Stimulated activated CD4-positive, alpha-beta T cell treated with anti-CD3 and anti-CD28 coated beads, Interleukin-2, amount 100 ng/mL, for 4 hours (primary cell): ENCODE measurements around the gene PLCXD1.
"Not testable (repeated sequence)": the region's sequence is repeated elsewhere in the genome, so short reads cannot be mapped to it uniquely, and the experiment has no call there.

ENCODE experiments used
- DNase-seq: peaks from one replicate; pipeline ENCODE4 v3.0.0-alpha.2; 2020; ENCODE audit warnings: low read depth

PLCXD1 gene, protein sequence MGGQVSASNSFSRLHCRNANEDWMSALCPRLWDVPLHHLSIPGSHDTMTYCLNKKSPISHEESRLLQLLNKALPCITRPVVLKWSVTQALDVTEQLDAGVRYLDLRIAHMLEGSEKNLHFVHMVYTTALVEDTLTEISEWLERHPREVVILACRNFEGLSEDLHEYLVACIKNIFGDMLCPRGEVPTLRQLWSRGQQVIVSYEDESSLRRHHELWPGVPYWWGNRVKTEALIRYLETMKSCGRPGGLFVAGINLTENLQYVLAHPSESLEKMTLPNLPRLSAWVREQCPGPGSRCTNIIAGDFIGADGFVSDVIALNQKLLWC

DNA sequence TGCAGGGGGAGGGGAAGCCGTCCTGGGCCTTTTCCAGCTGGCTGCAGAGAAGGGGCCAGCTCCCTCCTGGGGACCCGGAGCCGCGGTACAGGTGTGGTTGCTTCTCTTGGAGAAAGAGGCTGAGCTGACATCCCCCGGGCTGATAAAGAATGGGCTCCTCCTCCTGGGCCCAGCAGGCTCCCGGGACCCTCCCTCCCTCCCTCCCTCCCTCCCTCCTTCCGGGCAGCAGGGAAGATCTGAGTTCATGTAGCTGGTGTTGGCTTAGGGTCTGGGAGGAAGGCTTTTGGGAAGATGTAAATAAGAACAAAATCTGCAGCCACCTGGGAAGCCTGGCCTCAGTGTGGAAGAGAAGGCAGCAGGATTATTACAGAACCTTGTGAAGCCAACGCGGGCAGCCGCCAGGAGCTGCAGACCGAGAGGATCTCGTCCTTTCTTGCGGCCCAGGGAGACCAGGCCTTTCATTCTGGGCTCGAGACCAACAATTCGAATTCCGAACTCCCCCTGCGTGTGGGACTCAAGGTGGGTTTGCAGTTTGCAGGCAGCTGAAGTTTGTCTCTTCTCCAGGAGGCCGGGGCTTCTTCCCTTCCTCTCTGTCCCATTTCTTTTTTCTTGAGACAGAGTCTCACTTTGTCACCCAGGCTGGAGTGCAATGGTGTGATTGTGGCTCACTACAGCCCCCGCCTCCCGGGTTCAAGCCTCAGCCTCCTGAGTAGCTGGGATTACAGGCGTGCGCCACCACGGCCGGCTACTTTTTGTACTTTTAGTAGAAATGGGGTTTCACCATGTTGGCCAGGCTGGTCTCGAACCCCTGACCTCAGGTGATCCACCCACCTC, at the start of gene PLCXD1:
Gene PLCXD1 (plus strand): TSS at position 216 of the 834 bp plus-strand sequence. CDS start 2,807 bp downstream, outside the sequence.
- DNase-seq, result no peak

DNA sequence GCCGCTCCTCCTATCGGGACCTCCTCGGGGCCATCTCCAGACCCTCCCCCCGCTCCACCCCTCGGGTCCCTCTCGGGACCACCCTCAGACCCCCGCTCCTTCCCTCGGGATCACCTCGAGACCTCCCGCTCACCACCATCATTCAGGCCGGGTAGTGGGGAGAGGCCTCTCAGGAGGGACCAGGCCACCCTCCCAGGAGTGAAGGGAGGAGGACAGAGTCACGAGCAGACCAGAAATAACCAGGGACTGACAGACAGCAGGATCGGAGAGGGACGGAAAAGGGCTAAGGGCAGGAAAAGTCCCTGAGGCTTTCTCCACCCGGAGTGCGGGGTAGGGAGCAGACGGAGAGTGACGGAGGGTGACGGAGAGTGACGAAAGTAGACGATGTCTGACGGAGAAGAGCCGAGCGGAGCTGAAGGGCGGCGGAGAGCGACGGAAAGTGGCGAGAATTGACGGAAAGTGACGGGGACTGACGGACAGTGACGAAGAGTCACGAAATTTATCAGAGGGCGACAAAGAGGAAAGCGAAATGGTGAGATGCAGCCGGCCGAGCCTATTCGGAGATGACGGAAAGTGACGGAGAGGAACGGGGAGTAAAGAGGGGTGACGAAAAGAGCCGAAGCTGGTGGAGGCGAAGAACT, 49.4 kb upstream of the PLCXD1 start:
- not testable (repeated sequence) for DNase-seq

DNA sequence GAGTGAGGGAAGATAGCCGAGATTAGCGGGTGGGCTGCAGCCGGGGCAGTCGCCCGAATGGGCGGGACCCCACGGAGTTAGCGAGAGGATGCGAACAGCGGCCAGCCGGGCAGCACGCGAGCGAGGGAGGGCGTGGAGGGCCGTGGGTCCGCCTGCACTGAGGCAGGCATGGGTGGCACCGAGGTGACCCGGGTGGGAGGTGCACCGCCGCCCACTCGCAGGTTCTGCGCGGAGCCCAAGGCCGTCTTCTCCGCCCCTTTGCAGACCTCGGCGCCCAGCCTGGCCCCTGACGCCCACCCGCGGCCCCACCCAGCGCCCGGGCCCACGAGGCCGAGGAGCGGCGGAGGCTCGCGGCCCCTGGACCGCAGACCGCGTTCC, 48.9 kb upstream of the PLCXD1 start:
- DNase-seq, result not testable (repeated sequence)

DNA sequence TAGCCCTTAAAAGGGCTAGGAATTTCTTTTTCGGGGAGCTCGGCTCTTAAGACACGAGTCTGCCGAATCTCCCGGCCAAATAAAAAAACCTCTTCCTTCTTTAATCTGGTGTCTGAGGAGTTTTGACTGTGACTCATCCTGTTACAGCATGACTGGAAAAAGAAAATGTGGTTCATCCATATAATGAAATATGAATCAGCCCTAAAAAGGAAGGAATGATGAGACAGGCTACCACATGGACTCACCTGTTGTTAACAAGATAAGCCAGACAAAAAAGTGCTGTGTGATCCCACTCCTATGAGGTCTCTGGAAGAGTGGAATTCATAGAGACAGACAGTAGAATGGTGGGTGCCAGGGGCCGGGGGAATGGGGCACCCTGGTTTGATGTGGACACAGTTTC, 45.0 kb upstream of the PLCXD1 start:
- DNase-seq, result not testable (repeated sequence)

DNA sequence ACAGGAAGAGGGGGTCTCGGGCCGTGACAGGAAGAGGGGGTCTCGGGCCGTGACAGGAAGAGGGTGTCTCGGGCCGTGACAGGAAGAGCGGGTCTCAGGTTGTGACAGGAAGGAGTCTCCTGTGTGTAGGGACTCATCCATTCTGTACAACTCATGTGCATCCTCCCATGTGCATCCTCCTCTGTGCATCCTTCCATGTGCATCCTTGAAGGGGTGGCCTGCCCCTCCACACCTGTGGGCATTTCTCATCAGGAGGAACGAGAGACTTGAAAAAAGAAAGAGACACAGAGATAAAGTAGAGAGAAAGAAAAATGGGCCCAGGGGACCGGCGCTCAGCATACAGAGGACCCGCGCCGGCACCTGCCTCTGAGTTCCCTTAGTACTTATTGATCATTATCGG, 30.2 kb upstream of the PLCXD1 start:
- no peak for DNase-seq

DNA sequence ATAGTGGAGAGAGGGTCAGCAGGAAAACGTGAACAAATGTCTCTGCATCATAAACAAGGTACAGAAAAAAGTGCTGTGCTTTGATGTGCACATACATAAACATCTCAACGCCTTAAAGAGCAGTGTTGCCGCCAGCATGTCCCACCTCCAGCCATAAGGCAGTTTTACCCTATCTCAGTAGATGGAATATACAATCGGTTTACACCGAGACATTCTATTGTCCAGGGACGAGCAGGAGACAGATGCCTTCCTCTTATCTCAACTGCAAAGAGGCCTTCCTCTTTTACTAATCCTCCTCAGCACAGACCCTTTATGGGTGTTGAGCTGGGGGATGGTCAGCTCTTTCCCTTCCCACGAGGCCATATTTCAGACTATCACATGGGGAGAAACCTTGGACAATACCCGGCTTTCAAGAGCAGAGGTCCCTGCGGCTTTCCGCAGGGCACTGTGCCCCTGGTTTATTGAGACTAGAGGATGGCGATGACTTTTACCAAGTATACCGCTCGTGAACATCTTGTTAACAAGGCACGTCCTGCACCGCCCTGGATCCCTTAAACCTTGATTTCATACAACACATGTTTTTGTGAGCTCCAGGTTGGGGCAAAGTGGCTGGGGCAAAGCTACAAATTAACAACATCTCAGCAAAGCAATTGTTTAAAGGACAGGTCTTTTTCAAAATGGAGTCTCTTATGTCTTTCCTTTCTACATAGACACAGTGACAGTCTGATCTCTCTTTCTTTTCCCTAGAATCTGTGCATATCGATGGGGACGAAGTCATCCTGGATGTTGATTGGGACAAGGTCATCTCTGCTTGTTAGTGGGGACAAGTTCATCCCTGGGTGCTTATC, 29.6 kb upstream of the PLCXD1 start:
- DNase-seq, result not testable (repeated sequence)

DNA sequence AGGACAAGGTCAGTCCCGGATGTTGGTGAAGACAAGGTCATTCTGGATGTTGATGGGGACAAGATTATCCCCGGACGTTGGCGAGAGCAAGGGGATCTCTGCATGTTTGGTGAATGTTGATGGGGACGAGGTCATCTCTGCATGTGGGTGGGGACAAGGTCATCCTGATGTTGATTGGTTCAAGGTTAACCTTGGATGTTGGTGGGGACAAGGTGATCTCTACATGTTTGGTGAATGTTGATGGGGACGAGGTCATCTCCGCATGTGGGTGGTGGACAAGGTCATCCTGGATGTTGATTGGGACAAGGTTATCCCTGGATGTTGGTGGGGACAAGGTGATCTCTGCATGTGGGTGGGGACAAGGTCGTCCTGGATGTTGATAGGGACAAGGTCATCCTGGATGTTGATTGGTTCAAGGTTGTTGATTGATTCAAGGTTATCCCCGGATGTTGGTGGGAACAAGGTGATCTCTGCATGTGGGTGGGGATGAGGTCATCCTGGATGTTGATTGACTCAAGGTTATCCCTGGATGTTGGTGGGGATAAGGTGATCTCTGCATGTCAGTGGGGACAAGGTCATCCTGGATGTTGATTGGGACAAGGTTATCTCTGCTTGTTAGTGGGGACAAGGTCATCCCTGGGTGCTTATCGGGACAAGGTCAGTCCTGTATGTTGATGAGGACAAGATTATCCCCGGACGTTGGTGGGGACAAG, 28.8 kb upstream of the PLCXD1 start:
- DNase-seq, result no peak

DNA sequence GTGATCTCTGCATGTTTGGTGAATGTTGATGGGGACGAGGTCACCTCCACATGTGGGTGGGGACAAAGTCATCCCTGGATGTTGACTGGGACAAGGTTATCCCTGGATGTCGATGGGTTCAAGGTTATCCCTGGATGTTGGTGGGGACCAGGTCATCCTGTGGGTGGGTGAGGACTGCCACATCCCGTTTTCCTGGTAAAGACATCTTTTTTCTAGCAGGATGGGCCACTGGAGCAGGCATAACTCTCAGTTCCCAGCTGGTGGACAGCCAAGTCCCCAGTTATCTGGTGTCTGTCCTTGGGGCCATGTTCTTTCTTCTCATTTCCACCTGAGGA, 28.3 kb upstream of the PLCXD1 start:
- no peak for DNase-seq

DNA sequence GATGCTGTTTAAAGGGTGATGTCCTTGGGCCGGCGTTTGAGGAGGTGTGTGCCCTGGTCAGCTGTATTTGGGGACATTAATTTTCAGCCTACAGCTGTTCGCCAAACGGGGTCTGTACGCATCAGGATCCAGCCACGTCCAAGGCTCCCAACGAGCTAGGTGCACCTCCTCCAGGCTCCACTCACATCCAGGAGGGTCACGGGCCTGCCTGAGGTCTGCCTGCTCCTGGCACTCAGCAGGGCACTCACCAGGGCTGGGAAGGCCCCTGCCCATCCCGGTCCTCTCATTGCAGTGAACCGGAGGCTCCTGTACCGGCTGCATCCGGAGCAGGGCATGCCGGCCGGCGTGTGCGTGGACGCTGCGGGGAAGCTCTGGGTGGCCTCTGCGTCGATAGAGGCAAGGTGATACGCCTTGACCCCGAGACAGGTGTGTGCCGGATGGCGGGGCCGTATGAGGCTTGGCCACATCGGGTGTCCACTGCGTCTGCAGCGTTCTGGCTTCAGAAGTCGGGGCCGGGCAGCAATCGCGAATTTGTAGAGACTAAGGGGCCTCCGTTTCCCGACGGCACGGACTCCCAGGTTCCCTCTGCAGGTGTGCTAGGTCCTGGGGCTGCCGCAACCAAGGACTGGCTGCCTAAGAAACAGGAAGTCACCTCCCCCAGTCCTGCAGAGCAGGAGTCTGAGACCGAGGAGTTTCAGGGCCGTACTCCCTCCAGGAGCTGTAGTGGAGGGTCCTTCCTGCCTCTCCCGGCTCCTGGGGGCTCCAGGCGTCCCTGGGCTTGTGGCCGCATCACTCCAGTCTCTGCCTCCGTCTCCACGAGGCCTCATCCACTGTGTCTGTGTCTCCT, 27.5 kb upstream of the PLCXD1 start:
- no peak for DNase-seq

DNA sequence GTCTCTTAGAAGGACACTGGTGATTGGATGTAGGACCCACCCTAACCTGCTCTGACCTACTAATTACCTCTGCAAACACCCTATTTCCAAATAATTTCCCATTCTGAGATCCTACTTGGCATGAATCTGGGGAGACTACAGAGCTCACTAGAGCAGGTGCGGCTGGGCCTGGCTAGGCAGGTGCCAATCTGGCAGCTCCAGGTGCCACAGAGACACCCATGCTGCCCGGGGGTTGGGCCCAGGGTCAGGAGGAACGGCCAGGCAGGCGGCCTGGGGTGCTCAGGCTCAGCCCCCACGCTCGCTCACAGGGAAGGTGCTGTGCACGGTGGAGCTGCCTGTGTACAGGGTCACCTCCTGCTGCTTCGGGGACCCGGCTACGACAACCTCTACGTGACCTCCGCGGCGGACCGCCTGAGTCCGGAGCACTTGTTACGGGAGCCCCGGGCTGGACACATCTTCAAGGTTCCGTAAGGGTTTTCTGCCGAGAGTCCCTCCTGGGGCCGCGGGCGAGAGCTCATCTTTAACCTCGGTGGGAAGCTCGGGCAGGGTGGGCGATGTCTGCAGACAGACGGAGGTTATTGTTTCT, 26.5 kb upstream of the PLCXD1 start:
- DNase-seq, result no peak

DNA sequence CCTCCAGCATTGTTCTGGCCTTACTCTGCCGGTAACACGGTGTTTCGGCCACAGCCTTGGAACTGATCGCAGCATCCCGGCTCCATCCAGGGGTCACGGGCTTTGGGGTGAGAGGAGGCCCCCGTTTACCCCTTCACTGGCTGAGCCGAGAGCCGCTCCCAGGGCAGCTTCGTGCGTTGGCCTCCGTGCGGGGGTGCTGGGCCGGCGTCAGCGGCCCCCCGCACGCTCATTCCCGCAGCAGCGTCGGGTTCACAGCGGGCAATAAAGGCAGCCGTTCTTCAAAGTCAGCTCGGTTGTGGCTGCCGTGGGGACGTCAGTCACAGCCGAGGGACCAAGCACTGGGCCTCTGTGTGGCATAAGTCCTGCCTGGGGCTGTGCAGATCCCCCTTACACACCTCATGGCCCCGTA, 25.3 kb upstream of the PLCXD1 start:
- DNase-seq, result no peak

DNA sequence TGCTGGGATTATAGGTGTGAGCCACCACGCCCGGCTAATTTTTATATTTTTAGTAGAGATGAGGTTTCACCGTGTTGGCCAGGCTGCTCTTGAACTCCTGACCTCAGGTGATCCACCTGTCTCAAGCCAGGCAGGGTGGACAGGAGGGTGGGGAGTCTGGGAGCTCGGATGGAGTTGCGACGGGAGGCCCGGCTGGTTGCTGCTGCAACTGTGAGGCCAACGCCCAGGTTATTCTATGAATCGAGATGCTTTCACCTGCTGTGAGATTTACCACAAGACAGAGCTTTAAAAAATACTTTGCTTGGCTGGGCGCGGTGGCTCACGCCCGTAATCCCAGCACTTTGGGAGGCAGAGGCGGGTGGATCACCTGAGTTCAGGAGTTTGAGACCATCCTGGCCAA, 24.1 kb upstream of the PLCXD1 start:
- not testable (repeated sequence) for DNase-seq

DNA sequence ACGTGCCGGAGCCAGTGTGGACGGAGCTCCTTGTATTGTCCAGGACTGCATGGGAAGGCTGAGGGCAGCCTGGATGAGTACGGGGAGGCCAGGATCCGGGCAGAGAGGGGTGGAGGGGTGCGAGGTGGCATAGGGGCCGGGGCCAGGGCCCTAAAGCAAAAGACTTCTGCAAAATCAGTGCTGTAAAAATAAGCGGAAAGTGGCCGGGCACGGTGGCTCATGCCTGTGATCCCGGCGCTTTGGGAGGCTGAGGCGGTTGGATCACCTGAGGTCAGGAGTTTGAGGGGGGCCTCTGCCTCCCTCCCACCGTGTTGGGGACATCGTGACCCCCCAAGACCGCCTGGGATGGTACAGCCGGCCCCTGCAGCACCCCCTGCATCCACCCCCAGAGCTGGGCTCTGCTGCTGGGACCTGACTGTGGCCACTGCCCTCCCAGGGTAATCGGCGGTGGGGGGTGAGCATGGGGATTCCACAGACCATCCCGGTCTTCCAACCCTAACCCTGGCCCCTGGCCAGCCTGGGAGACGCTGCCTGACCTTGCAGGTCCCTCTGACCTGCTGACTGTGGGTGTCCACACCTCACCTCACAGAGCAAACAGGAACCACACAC, 23.4 kb upstream of the PLCXD1 start:
- no peak for DNase-seq

DNA sequence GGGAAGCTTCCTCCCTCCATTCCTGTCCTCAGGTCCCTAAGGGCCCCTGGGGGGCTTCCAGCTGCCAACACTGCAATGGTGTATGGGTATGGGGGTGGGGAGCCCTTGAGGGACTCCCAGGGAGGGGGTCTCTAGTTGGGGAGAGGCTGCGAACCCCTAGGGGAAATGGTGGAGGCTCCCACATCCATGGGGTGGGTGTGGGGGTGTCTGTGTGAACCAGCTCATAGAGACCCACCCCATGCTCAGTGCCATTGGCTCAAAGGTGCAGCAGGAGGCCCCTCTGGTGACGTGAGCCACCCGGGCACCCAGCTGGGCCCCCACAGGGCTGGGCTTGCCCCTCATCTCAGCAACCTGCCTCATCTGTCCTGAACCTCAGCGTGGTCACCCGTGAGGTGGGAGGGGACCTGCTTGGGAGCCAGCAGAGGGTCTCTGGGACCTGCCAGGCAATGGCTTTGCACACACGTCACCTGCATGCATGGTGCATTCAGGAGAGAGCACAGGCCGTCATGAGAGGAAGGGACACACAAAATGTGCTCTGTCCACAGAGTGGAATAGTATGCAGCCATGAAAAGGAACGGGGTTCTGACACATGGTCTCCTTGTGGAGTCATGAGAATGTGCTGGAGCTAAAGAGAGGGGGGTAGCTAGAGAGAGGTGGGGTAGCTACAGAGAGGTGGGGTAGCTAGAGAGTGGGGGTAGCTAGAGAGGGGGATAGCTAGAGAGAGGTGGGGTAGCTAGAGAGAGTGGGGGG, 22.7 kb upstream of the PLCXD1 start:
- no peak for DNase-seq

DNA sequence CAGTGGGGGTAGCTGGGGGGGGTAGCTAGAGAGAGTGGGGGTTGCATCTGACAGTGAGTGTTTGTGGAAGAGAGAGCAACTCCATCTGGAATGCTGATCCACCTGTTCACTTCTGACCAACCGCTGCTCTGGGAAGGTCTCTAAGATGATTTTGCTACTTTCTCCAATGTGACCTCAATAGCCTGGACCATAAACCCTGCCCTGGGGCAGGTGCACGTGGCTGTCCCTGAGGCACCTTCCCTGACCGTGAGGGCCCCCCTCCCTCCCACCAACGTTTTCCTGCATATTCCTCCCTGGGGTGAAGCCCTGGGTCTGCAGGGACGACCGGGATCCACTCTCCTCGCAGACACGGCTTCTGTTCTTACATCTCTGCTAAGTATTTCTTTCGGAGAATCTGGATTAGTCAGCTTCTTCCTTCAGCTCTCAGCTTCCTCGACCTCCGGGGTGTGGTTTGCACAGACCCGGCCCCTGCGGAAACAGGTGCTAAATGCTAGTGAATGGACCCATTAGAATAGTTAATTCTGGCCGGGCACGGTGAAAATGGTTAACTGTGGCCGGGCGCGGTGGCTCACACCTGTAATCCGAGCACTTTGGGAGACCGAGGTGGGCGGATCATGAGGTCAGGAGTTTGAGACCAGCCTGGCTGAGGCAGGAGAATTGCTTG, 21.4 kb upstream of the PLCXD1 start:
- no peak for DNase-seq

DNA sequence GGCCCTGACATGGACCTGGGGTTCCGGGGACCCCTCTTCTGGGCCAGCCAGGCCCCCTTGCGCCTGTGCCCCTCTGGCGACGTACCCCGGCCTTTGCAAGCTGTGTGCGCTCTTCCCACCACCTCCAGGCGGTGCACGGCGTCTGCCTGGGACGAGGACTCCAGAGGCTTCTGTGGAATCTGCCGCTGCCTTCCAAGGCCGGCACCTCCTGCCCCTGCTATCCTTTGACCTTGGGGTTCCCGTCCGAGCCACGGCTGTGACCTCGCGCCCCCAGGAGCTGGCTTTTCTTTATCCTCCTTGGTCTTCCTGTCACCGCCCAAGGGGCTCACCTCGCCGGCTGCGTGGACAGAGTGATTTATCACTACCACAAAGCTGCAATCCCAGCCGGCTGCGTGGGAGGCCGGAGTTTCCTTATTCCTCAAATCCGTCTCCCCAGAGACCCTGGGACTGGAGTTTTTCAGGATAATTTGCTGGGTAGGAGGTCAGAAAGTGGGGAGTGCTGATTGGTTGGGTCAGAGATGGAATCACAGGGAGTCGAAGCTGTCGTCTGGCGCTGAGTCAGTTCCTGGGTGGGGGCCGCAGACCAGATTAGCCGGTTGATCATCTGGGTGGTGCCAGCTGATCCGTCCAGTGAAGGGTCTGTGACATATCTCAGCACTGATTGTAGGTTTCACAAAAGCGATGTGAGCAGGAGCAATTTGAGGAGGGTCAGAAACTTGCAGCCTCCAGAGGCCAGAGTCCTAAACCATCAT, 19.8 kb upstream of the PLCXD1 start:
- no peak for DNase-seq

DNA sequence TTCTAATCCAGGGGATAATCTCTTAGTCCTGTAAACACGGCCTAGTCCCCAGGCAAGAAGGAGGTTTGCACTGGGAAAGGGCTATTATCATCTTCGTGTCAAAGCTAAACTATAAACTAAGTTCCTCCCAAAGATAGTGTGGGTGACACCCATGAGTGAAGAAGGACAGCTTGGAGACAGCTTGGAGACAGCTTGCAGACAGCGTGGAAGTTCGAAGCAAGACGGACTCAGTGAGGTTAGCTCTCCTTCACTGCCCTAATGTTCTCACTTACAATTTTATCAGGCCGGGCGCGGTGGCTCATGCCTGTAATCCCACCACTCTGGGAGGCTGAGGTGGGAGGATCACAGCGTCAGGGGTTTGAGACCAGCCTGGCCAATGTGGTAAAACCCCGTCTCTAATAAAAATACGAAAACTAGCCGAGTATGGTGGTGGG, 19.2 kb upstream of the PLCXD1 start:
- DNase-seq, result no peak
